Activated naive CD8-positive, alpha-beta T cell (primary cell): ENCODE measurements around the gene TMCC1.
"Not testable (repeated sequence)": the region's sequence is repeated elsewhere in the genome, so short reads cannot be mapped to it uniquely, and the experiment has no call there.

ENCODE experiments used
- H3K27ac Mint-ChIP-seq: one replicate; pipeline ENCODE4 v1.8.0; 2021; ENCODE audit warnings: mixed read lengths
- H3K27me3 Mint-ChIP-seq: one replicate; pipeline ENCODE4 v1.8.0; 2021; ENCODE audit warnings: mixed read lengths
- H3K36me3 Mint-ChIP-seq: one replicate; pipeline ENCODE4 v1.8.0; 2021; ENCODE audit warnings: mixed read lengths
- H3K4me1 Mint-ChIP-seq: one replicate; pipeline ENCODE4 v1.8.0; 2021; ENCODE audit warnings: low read depth, mixed read lengths
- H3K4me3 Mint-ChIP-seq: one replicate; pipeline ENCODE4 v1.8.0; 2021; ENCODE audit warnings: mild to moderate bottlenecking, mixed read lengths
- H3K9me3 Mint-ChIP-seq: one replicate; pipeline ENCODE4 v1.8.0; 2021; ENCODE audit warnings: low read depth, mixed read lengths

The TMCC1 gene

DNA sequence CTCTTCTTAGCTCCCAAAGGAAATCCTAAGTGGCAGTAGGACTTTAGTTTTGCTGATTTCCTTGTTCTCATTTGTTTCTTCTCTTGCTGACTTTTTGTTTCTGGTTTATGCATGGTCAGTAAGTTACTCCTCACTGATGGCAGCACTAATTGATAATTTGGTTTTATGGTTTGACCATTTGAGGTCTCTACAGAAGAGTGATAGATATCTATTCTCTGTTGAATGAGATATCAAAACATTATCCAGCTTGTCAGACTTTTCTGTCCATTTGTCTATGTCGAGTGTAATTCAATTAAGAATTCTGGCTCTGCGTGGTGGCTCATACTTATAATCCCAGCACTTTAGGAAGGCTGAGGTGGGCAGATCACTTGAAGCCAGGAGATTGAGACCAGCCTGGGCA, 202.5 kb downstream of the TMCC1 start:
- peaks cover 4% of the 10 kb centered on the region for H3K9me3 Mint-ChIP-seq
- H3K4me1 Mint-ChIP-seq, result peaks cover 9% of the 10 kb centered on the region
- H3K4me3 Mint-ChIP-seq, result no peak overlapping the region
- H3K36me3 Mint-ChIP-seq, result peaks cover 9% of the 10 kb centered on the region
- H3K27me3 Mint-ChIP-seq, result no peaks in the 10 kb centered on the region
- H3K27ac Mint-ChIP-seq, result no peak overlapping the region

DNA sequence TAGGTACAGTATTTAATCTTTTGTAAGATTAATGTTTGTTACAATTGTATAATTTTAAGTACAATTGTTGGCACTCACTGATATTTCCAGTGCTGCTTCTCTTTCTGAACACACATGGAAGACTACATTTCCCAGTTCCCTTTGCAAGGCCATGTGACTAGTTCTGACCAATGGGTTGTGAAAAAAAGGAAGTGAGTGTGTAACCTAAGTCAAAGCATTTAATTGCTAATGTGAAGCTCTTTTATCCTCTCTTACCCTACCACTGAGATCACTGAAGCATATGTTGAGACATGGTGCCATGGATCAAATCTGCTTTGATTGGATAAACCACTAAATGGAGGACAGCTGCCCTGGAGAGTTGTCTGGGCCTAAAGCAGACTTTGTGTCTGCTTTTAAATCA, 203.1 kb downstream of the TMCC1 start:
- H3K36me3 Mint-ChIP-seq, result peaks cover 7% of the 10 kb centered on the region
- no peak overlapping the region for H3K4me3 Mint-ChIP-seq
- no peaks in the 10 kb centered on the region for H3K27me3 Mint-ChIP-seq
- H3K9me3 Mint-ChIP-seq, result no peaks in the 10 kb centered on the region
- no peak overlapping the region for H3K27ac Mint-ChIP-seq
- peaks cover 9% of the 10 kb centered on the region for H3K4me1 Mint-ChIP-seq

DNA sequence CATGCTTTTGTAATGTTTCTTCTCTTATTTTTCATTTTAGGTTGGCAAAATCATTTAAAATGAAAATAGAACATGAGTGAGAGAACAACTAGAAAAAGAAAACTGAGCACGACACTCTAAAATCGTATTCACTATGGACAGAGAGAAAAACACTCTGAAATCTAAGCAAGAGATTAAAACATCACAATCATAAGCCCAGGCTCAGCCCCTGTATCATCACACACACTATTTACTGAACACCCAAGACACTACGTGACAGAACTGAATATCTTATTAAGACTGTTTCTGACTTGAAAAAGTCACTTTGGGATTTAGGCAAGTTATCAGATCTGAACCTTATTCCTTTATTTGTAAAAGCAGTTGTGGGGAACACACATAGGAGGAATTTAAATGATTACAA, 204.5 kb downstream of the TMCC1 start:
- no peaks in the 10 kb centered on the region for H3K27me3 Mint-ChIP-seq
- H3K9me3 Mint-ChIP-seq, result no peaks in the 10 kb centered on the region
- H3K27ac Mint-ChIP-seq, result no peak overlapping the region
- H3K36me3 Mint-ChIP-seq, result peaks cover 5% of the 10 kb centered on the region
- H3K4me1 Mint-ChIP-seq, result peaks cover 9% of the 10 kb centered on the region
- no peak overlapping the region for H3K4me3 Mint-ChIP-seq

DNA sequence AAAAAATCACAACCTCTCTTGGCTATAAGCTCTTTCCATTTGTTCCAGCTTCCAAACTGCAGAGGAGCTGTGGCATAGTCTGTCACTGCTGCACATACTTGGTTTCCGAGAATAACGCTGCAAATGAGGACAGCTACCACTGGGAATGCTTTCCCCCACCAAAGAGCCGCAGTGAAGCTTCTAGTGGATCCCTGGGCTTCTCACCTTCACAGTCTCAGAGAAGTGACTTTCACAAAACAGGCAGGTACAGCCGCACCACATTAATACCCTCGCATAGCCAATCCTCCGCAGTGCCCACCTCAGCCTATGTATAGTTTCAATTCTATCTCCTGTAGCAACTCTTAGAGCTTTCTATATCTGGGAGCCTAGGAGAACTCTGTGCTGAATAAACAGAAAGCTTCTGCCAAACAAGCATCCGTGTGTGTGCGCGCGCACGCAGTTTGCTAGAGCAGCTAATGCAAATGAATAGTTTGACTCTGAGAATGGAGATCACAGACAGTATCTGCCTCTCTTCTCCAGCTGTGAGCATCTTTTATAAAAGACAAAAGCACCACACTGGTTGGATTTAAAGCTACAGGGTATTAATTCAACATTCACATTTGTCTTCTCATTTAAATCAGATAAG, 205.1 kb downstream of the TMCC1 start:
- H3K36me3 Mint-ChIP-seq, result peaks cover 2% of the 10 kb centered on the region
- H3K4me3 Mint-ChIP-seq, result no peak overlapping the region
- no peaks in the 10 kb centered on the region for H3K9me3 Mint-ChIP-seq
- H3K4me1 Mint-ChIP-seq, result peaks cover 7% of the 10 kb centered on the region
- H3K27ac Mint-ChIP-seq, result no peak overlapping the region
- H3K27me3 Mint-ChIP-seq, result no peaks in the 10 kb centered on the region

DNA sequence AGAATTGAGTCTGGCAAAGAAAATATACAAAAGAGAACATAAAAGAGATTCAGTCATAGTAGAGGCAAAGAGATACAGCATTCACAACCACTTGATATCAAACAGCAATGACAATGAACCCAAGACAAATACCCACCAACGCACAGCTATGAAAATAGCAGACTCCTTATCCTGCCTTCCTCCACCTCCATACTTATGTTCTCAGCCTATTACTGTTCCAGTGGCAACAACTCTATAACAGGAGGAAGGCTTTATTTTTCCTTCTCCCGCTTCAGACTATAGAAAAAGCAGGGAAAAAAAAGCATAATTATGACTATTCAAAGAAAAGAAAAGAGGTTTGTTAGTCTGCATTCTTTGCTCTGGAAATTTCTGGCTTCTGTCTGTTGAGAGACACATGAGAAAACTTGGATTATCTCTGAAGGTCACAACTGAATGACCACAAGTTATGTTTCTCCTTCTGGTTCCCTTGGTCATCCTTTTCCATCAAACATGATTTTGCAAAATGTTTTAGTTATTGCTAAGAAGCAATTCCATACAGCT, 205.9 kb downstream of the TMCC1 start:
- H3K4me3 Mint-ChIP-seq, result no peak overlapping the region
- H3K9me3 Mint-ChIP-seq, result no peaks in the 10 kb centered on the region
- H3K36me3 Mint-ChIP-seq, result peaks cover 2% of the 10 kb centered on the region
- no peak overlapping the region for H3K27ac Mint-ChIP-seq
- peaks cover 7% of the 10 kb centered on the region for H3K4me1 Mint-ChIP-seq
- no peaks in the 10 kb centered on the region for H3K27me3 Mint-ChIP-seq

DNA sequence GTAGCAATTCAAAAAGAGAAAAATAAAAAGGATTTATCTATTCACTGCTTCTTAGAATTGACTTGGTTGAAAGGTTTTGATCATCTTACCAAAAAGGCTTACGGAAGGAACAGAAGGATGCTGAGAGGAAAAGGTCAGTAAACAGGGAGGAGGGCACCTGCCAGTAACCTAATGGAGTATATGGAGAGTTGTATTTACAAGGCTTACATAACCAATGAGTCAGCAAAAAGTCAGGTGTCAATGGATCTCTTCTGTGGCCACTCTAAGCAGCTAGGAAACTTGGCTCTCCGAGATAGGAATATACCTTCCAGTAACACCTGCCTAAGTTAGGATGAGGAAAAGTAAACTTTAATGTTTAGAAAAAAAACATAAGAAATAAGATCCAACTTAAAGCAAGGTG, 206.6 kb downstream of the TMCC1 start:
- Mint-ChIP-seq H3K27ac (no peak overlapping the region), H3K4me1 (peaks cover 7% of the 10 kb centered on the region), H3K4me3 (no peak overlapping the region), H3K9me3 (no peaks in the 10 kb centered on the region), H3K27me3 (no peaks in the 10 kb centered on the region), H3K36me3 (peaks cover 2% of the 10 kb centered on the region)

DNA sequence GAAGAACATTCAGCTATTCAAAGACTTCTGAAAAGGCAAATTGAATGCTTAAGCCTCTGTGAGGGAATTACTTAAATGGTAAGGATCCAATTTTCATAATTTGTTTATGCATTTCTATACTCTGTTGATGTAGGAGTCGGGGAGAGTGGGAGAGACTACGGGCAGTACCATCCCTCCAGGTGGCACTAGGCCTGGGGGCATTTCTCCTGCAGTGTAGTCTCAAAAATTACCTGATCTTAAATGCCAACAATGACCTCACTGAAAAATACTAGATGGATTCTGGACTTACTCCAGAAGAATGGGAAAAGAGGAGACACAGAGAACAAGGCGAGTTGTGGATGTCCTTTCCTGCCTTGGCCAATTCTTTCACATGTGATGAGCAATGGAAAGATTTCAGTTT, 209.2 kb downstream of the TMCC1 start:
- H3K27me3 Mint-ChIP-seq, result no peaks in the 10 kb centered on the region
- H3K4me3 Mint-ChIP-seq, result no peak overlapping the region
- peaks cover 2% of the 10 kb centered on the region for H3K36me3 Mint-ChIP-seq
- no peak overlapping the region for H3K27ac Mint-ChIP-seq
- no peaks in the 10 kb centered on the region for H3K4me1 Mint-ChIP-seq
- H3K9me3 Mint-ChIP-seq, result no peaks in the 10 kb centered on the region

DNA sequence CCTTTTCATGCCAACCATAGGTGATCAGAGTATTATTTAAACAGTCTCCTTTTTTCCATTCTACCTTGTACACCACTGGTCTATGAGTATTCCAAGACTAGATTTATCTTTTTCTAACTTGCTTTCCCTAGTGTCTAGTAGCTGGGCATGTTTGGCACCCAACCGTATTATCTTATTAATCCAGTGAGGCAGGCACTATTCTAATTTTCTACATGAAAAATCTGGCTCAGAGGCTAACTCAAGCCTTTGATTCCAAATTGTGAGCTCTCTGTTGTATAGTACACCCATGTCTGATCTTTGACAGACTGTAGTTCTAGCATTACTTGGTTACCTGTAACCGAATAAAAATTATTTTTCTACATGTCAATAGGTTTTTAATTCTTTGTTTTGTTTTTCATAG, 210.3 kb downstream of the TMCC1 start:
- H3K36me3 Mint-ChIP-seq, result peaks cover 2% of the 10 kb centered on the region
- no peaks in the 10 kb centered on the region for H3K9me3 Mint-ChIP-seq
- no peaks in the 10 kb centered on the region for H3K4me1 Mint-ChIP-seq
- H3K4me3 Mint-ChIP-seq, result no peak overlapping the region
- no peak overlapping the region for H3K27ac Mint-ChIP-seq
- H3K27me3 Mint-ChIP-seq, result no peaks in the 10 kb centered on the region

DNA sequence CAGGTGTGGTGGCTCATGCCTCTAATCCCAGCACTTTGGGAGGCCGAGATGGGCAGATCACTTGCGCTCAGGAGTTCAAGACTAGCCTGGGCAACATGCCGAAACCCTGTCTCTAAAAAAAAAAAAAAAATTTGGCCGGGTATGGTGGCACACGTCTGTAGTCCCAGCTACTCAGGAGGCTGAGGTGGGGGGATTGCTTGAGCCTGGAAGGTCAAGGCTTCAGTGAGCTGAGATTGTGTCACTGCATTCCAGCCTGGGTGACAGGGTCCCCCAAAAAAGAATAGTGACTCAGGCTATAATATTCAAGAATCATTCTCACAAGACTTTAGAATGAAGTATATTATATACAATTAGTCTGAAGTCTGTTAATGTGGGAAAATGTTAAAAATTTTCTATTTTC, 216.5 kb downstream of the TMCC1 start:
- H3K36me3 Mint-ChIP-seq, result no peaks in the 10 kb centered on the region
- H3K4me3 Mint-ChIP-seq, result no peak overlapping the region
- no peaks in the 10 kb centered on the region for H3K9me3 Mint-ChIP-seq
- peaks cover 4% of the 10 kb centered on the region for H3K4me1 Mint-ChIP-seq
- H3K27me3 Mint-ChIP-seq, result no peaks in the 10 kb centered on the region
- no peak overlapping the region for H3K27ac Mint-ChIP-seq

DNA sequence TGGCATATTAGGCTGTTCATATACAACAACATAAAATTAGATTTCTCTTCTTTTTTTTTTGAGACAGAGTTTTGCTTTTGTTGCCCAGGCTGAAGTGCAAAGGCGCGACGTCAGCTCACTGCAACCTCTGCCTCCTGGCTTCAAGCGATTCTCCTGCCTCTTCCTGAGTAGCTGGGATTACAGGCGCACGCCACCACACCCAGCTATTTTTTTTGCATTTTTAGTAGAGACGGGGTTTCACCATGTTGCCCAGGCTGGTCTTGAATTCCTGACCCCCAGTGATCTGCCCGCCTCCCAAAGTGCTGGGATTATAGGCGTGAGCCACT, 218.8 kb downstream of the TMCC1 start:
- not testable (repeated sequence) for H3K27ac Mint-ChIP-seq, H3K9me3 Mint-ChIP-seq, H3K27me3 Mint-ChIP-seq, H3K4me3 Mint-ChIP-seq, H3K4me1 Mint-ChIP-seq
- peaks cover 14% of the 10 kb centered on the region for H3K36me3 Mint-ChIP-seq

DNA sequence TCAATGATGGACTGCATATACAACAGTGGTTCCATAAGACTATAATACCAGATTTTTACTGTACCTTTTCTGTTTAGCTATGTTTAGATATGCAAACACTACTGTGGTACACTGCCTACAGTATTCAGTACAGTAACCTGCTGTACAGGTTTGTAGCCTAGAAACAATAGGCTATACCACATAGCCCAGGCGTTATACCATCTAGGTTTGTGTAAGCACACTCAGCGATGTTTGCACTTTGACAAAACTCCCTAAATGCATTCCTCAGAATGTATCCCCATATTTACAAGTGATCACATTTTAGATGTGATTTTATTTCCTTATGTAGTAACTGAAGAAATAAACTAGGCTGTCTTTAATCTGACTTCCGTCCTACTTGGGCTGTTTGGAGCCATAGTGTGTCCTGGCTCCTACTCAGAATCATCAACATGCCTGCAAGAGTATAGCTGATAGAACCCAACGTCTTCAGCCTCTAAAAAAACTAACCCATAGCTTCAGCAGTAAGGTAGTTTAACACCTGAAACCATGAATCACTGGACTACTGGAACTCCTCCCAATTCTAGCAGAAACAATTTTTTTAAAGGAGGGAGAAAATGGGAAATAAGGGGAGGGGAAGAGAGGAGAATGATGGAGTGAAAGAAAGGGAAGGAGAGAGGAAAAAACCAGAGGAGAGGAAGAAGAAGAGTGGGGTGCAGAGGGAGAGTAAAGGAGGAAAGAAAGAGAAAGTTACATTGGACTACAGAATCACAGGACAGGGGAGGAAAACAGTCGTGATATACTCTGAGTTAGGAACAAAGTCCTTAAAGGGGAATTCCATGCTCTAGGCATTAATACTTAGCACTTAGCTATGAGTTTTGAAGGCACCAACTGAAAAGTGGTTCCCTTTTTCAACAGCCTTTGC, 219.4 kb downstream of the TMCC1 start:
- peaks cover 17% of the 10 kb centered on the region for H3K36me3 Mint-ChIP-seq
- peaks cover 4% of the 10 kb centered on the region for H3K4me1 Mint-ChIP-seq
- H3K27me3 Mint-ChIP-seq, result no peaks in the 10 kb centered on the region
- no peaks in the 10 kb centered on the region for H3K9me3 Mint-ChIP-seq
- H3K27ac Mint-ChIP-seq, result no peak overlapping the region
- no peak overlapping the region for H3K4me3 Mint-ChIP-seq

DNA sequence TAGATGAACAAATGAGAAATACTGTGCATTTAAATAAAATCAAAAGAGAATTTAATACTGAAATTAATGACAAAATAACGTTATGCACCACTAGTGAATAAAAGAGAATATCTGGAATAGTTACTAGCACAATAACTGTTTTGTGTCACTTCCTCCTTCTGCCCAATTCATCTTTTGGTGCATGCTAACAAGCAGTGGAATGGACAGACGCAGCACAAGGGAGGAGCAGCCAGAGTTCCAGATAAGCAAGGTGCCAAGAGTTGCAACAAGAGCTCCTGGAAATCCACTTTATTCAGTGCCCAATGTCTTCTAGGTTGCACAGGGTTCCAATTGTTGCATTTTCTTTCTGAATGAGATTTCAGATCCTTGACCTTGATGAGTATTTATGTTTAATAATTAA, 220.5 kb downstream of the TMCC1 start:
- H3K27ac Mint-ChIP-seq, result no peak overlapping the region

DNA sequence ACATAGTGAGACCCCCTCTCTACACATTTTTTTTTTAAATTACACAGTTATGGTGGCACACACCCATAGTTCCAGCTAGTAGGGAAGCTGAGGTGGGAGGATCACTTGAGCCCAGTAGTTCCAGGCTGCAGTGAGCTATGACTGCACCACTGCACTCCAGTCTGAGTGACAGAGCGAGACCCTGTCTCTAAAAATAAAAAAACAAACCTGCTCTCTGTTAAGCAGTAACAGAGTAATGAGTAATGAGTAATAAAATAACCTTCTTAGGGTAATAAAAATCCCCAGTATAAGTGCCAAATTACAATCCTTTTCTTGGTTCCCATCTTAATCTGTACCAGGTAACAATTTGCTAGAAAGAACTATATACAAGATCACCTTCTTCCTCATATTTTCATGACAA, 221.1 kb downstream of the TMCC1 start:
- peaks cover 20% of the 10 kb centered on the region for H3K36me3 Mint-ChIP-seq
- H3K4me1 Mint-ChIP-seq, result peaks cover 6% of the 10 kb centered on the region
- H3K27ac Mint-ChIP-seq, result no peak overlapping the region

More for the DNA sequence above, 220.5 kb downstream of the TMCC1 start:
- peaks cover 4% of the 10 kb centered on the region for H3K4me1 Mint-ChIP-seq
- H3K4me3 Mint-ChIP-seq, result no peak overlapping the region
- no peaks in the 10 kb centered on the region for H3K27me3 Mint-ChIP-seq
- no peaks in the 10 kb centered on the region for H3K9me3 Mint-ChIP-seq
- peaks cover 17% of the 10 kb centered on the region for H3K36me3 Mint-ChIP-seq

DNA sequence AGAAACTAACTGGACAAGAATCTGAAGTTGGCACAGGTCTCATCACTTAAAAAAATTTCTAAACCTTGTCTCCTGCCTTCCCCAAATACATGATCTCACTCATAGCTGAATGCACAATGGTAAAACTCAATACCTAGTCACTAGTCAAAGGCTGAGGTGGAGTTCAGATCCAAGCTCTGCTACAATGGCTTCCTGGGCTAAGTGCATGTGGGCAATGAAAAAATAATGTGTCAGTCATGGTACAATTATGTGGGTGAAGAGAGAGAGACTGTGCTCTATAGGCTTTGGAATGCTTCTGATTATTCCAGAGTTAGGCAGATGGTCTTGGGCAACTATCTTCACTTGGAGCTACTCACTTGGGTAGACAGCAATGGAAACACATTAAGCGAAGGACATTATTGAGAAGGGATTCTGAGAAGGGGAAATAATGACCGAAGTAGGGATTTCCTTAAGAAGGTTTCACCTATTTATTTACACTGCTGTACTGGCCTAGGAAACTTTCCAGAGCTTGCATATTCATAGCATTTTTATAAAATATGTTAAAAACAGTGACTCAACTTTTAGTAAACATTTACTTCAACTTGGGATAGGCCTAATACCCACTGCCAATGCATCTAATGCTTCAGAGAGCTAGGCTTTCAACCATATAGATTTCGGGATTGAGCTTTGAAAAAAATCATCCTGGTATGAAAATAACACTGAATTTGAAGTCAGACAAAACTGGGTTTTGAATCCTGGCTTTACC, 228.3 kb downstream of the TMCC1 start:
- Mint-ChIP-seq H3K27me3 (no peaks in the 10 kb centered on the region), H3K4me3 (no peak overlapping the region), H3K4me1 (peaks cover 8% of the 10 kb centered on the region), H3K36me3 (peaks cover 13% of the 10 kb centered on the region), H3K9me3 (no peaks in the 10 kb centered on the region), H3K27ac (no peak overlapping the region)

More for the DNA sequence above, 221.1 kb downstream of the TMCC1 start:
- no peaks in the 10 kb centered on the region for H3K27me3 Mint-ChIP-seq
- H3K9me3 Mint-ChIP-seq, result no peaks in the 10 kb centered on the region
- no peak overlapping the region for H3K4me3 Mint-ChIP-seq
